ENCODE data around the gene PRKG1.

DNA sequence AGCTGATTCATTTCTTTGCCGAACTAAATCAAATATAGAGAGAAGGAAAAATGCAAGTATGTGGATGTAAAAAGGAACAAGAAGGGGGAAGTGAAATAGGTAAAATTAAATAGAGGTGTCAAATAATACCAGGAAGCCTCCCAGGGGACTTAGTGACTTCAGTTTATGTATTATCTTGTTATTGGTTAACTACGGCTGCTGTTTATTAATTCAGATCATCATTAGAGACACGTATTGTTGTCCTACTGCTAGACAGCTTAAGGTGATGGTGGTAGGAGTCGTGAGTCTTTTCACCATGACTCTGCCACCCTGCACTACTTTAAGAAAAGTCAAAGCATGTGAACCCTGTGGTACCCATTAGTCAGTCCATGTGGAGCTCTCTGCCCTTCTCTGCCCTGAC, 289.1 kb downstream of the PRKG1 start:
- TF ChIP-seq, protein P1, sequence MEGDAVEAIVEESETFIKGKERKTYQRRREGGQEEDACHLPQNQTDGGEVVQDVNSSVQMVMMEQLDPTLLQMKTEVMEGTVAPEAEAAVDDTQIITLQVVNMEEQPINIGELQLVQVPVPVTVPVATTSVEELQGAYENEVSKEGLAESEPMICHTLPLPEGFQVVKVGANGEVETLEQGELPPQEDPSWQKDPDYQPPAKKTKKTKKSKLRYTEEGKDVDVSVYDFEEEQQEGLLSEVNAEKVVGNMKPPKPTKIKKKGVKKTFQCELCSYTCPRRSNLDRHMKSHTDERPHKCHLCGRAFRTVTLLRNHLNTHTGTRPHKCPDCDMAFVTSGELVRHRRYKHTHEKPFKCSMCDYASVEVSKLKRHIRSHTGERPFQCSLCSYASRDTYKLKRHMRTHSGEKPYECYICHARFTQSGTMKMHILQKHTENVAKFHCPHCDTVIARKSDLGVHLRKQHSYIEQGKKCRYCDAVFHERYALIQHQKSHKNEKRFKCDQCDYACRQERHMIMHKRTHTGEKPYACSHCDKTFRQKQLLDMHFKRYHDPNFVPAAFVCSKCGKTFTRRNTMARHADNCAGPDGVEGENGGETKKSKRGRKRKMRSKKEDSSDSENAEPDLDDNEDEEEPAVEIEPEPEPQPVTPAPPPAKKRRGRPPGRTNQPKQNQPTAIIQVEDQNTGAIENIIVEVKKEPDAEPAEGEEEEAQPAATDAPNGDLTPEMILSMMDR (IDR thresholded peaks at IDR 0.05; ENCODE audit: low read depth, low read length), result no peak
- TF ChIP-seq EZH2phosphoT487 (IDR thresholded peaks at IDR 0.05; ENCODE audit: low read depth), result no peak

Data from OCI-LY3 (cell line).